Amniotic stem cell (primary cell): ENCODE results near the gene ATG5.
"Not testable (repeated sequence)": the region's sequence is repeated elsewhere in the genome, so short reads cannot be mapped to it uniquely, and the experiment has no call there.

ENCODE experiments used
- DNase-seq: peaks from one replicate; lab custom pipeline; 2025; lab: John Stamatoyannopoulos, UW

Gene ATG5

GRCh38 chr6:106309766-106310373 is 15.7 kb downstream of the ATG5 start:
- no peak for DNase-seq

- no peak for DNase-seq
These were observed 16.6 kb downstream of the ATG5 start for GRCh38 chr6:106308985-106309384.

GRCh38 chr6:106305740-106306139 is 19.8 kb downstream of the ATG5 start:
- DNase-seq = no peak

- peak; percentile 32 for DNase-seq
These were observed 24.6 kb downstream of the ATG5 start for GRCh38 chr6:106300944-106301343.

GRCh38 chr6:106300020-106300780 is 25.4 kb downstream of the ATG5 start:
- no peak for DNase-seq

- no peak for DNase-seq
These were observed 32.4 kb downstream of the ATG5 start for GRCh38 chr6:106293116-106293515.

- DNase-seq = no peak
These were observed 34.6 kb downstream of the ATG5 start for GRCh38 chr6:106290954-106291353.

- DNase-seq = no peak
These were observed 35.5 kb downstream of the ATG5 start for GRCh38 chr6:106290032-106290431.

GRCh38 chr6:106287215-106287614 is 38.3 kb downstream of the ATG5 start:
- DNase-seq = no peak

GRCh38 chr6:106286746-106287145 is 38.8 kb downstream of the ATG5 start:
- DNase-seq = no peak

- no peak for DNase-seq
These were observed 42.1 kb downstream of the ATG5 start for GRCh38 chr6:106283481-106283880.

- DNase-seq = no peak
These were observed 43.9 kb downstream of the ATG5 start for GRCh38 chr6:106281661-106282060.

- no peak for DNase-seq
These were observed 44.5 kb downstream of the ATG5 start for GRCh38 chr6:106281088-106281487.

- DNase-seq = no peak
These were observed 46.4 kb downstream of the ATG5 start for GRCh38 chr6:106279179-106279578.

- no peak for DNase-seq
These were observed 49.9 kb downstream of the ATG5 start for GRCh38 chr6:106275692-106276091.

GRCh38 chr6:106273087-106273486 is 52.5 kb downstream of the ATG5 start:
- no peak for DNase-seq

- no peak for DNase-seq
These were observed 53.3 kb downstream of the ATG5 start for GRCh38 chr6:106272287-106272686.

GRCh38 chr6:106270414-106270813 is 55.1 kb downstream of the ATG5 start:
- no peak for DNase-seq

GRCh38 chr6:106269268-106269919 is 56.2 kb downstream of the ATG5 start:
- DNase-seq = not testable (repeated sequence)

- not testable (repeated sequence) for DNase-seq
These were observed 57.1 kb downstream of the ATG5 start for GRCh38 chr6:106268500-106268899.

- not testable (repeated sequence) for DNase-seq
These were observed 61.1 kb downstream of the ATG5 start for GRCh38 chr6:106264433-106264832.

GRCh38 chr6:106259748-106260147 is 65.8 kb downstream of the ATG5 start:
- not testable (repeated sequence) for DNase-seq

GRCh38 chr6:106258726-106259125 is 66.8 kb downstream of the ATG5 start:
- DNase-seq = no peak
